ENCODE data around the gene HNRNPUL1. TPM values are rescaled to one million over a fixed set of nuclear protein-coding genes. Genes with fewer than 3 reads are reported as not detected.

The HNRNPUL1 gene
- total and polyA plus RNA-seq, 2 experiments from 2014 or later: 204 to 207 TPM

DNA sequence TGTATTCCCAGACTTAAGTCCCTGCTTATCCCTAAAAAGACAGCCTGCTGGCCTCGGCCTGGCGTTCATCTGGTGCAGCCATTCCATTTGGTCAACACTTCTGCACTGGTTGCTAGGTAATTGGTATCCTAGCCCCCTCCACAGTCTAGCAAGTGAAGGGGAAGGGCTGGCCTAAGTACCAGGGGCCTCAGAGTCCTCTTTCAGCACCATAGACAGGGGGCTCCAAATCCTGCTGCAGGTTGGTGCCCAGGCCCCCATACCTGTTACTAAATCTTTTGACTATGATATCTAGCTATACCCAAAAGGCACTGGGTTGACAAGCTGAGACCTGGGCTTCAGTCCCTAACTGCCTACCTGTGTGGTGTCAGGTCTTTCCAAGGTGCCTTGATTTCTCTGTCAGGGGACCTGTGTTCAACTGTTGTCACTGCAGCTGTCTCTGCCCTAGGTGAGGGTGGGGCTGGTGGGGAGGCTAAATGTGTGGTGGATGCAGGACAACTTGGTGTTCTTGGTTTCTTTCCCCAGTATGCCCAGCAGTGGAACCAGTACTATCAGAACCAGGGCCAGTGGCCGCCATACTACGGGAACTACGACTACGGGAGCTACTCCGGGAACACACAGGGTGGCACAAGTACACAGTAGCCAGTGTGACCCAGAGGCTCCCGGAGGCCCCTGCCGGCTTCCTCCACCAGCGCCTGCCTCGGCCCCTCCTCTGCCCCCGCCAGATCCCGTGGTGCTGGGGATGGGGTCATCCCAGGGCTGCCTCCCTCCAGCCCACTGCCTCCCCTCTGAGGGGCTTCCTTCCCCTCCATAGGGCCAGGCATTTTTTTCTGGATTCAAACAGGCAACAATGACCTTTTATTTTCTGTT is 42.0 kb downstream of the HNRNPUL1 start:
- DNase-seq (ENCODE audit: low spot score) (no peak), ATAC-seq (no peak)
- Mint-ChIP-seq H3K9me3 (no peaks in the 10 kb centered on the region; the same call in 2 of the 3 replicates), H3K27me3 (ENCODE audit: insufficient read depth, low read depth, poor library complexity) (peaks cover 30% of the 10 kb centered on the region), H3K4me1 (peaks cover 21% of the 10 kb centered on the region), H3K36me3 (ENCODE audit: low read depth) (peaks cover 65% of the 10 kb centered on the region), H3K27ac (no peak overlapping the region), H3K4me3 (no peak overlapping the region; the same call in 2 of the 3 replicates)
- H3K79me2 ChIP-seq (replicated peaks; ENCODE audit: insufficient read depth): peaks cover 5% of the 10 kb centered on the region
- H3K9me2 ChIP-seq (ENCODE audit: insufficient read depth): no peaks in the 10 kb centered on the region
- no peak overlapping the region for H3K4me2 ChIP-seq
- no peaks in the 10 kb centered on the region for H3K27me3 ChIP-seq (ENCODE audit: insufficient read depth)
- H3K4me3 ChIP-seq: no peak overlapping the region
- peaks cover 59% of the 10 kb centered on the region for H3K36me3 ChIP-seq (ENCODE audit: insufficient read depth)
- TF ChIP-seq, protein P1, sequence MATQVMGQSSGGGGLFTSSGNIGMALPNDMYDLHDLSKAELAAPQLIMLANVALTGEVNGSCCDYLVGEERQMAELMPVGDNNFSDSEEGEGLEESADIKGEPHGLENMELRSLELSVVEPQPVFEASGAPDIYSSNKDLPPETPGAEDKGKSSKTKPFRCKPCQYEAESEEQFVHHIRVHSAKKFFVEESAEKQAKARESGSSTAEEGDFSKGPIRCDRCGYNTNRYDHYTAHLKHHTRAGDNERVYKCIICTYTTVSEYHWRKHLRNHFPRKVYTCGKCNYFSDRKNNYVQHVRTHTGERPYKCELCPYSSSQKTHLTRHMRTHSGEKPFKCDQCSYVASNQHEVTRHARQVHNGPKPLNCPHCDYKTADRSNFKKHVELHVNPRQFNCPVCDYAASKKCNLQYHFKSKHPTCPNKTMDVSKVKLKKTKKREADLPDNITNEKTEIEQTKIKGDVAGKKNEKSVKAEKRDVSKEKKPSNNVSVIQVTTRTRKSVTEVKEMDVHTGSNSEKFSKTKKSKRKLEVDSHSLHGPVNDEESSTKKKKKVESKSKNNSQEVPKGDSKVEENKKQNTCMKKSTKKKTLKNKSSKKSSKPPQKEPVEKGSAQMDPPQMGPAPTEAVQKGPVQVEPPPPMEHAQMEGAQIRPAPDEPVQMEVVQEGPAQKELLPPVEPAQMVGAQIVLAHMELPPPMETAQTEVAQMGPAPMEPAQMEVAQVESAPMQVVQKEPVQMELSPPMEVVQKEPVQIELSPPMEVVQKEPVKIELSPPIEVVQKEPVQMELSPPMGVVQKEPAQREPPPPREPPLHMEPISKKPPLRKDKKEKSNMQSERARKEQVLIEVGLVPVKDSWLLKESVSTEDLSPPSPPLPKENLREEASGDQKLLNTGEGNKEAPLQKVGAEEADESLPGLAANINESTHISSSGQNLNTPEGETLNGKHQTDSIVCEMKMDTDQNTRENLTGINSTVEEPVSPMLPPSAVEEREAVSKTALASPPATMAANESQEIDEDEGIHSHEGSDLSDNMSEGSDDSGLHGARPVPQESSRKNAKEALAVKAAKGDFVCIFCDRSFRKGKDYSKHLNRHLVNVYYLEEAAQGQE (IDR thresholded peaks at IDR 0.05; ENCODE audit: unreplicated experiment): peak; percentile 21
- no peak for TF ChIP-seq ZNF462 (CRISPR knock-in tag; IDR thresholded peaks at IDR 0.05)
- H4K20me1 ChIP-seq (replicated peaks; ENCODE audit: insufficient read depth): peaks cover 7% of the 10 kb centered on the region; the same call in 1 of the 2 replicates
- no peak overlapping the region for H2AFZ ChIP-seq
- peaks cover 15% of the 10 kb centered on the region for H3K4me1 ChIP-seq (ENCODE audit: insufficient read depth)
- H3F3A ChIP-seq (replicated peaks; ENCODE audit: low read depth): peaks cover 52% of the 10 kb centered on the region
- H3K27ac ChIP-seq (ENCODE audit: low read depth): 0 out of 2 replicates have a peak overlapping the region, but pooled peaks have one; percentile 90
